BJ (cell line): ENCODE data around the gene WRAP53. TPM values are rescaled to one million over a fixed set of nuclear protein-coding genes. Genes with fewer than 3 reads are reported as not detected.

Source experiments
- CTCF ChIA-PET: fragments of 350-600 bp; formaldehyde crosslinking; extraction: SDS; loops from one replicate; lab custom pipeline; 2021; ENCODE audit warnings: antibody characterized with exemption, inconsistent platforms; lab: Yijun Ruan, JAX
- POLR2A ChIA-PET: fragments of 300-600 bp; sonication (Branson Sonifier 250); formaldehyde crosslinking; extraction: SDS; loops from one replicate; lab custom pipeline; 2021; ENCODE audit warnings: antibody characterized with exemption; lab: Charles Lee
- DNase-seq: peaks from one replicate; pipeline ENCODE4 v3.0.0-alpha.2; 2011; ENCODE audit warnings: low read depth
- H3K27me3 ChIP-seq: 2 replicates; pipeline ENCODE4 v1.6.0; 2011; ENCODE audit warnings: low read length; ENCODE audit not compliant: control insufficient read depth, insufficient read depth
- H3K36me3 ChIP-seq: 2 replicates; pipeline ENCODE4 v1.5.1; 2011; ENCODE audit warnings: low read length; ENCODE audit not compliant: control insufficient read depth, insufficient read depth
- H3K4me3 ChIP-seq: 2 replicates; pipeline ENCODE4 v1.5.1; 2011; ENCODE audit warnings: low read depth, mild to moderate bottlenecking, control low read depth, low read length
- CTCF ChIP-seq: IDR thresholded peaks from 2 replicates; pipeline ENCODE4 v1.5.1; 2011; ENCODE audit warnings: low read depth, mild to moderate bottlenecking, control low read depth, inconsistent platforms, low read length, moderate library complexity; ENCODE audit not compliant: insufficient read depth
- polyA plus RNA-seq: library from polyadenylated mRNA; depleted of rRNA; stranded (reverse); fragments of >200 nt; gene quantifications from 2 replicates; pipeline ENCODE4 v1.2.3, GENCODE V29; 2011

The WRAP53 gene
- polyA plus RNA-seq, 1 experiment: 7.9 TPM

GRCh38 chr17:7705269-7706255 lies 17.3 kb downstream of the WRAP53 start:
- Histone ChIP-seq H3K36me3 (peaks cover 4% of the 10 kb centered on the region; the same call in 1 of the 2 replicates), H3K27me3 (peaks cover 16% of the 10 kb centered on the region), H3K4me3 (peak overlapping the region; percentile 52)
- DNase-seq: no peak
- CTCF ChIA-PET: interaction anchor here (0.8 to 1.5 kb wide), 6 partner anchors 9 to 35 kb away, joined by 3 to 6 read pairs (median 3); partner anchors contain the start of gene WRAP53
- no peak for TF ChIP-seq CTCF
- POLR2A ChIA-PET: no interaction called here

- CTCF ChIA-PET: interaction anchor here (0.7 to 1.5 kb wide), 4 partner anchors 10 to 19 kb away, joined by 3 to 6 read pairs (median 3); partner anchors contain the start of genes TP53 and WRAP53
- DNase-seq: no peak
- Histone ChIP-seq H3K36me3 (peaks cover 4% of the 10 kb centered on the region; the same call in 1 of the 2 replicates), H3K27me3 (peaks cover 20% of the 10 kb centered on the region), H3K4me3 (no peak overlapping the region)
- POLR2A ChIA-PET: no interaction called here
- TF ChIP-seq CTCF: no peak
Observed at GRCh38 chr17:7706631-7707354, 18.5 kb downstream of the WRAP53 start.

GRCh38 chr17:7707446-7707845 lies 19.2 kb downstream of the WRAP53 start:
- Histone ChIP-seq H3K36me3 (peaks cover 2% of the 10 kb centered on the region; the same call in 1 of the 2 replicates), H3K27me3 (peaks cover 23% of the 10 kb centered on the region), H3K4me3 (no peak overlapping the region)
- TF ChIP-seq CTCF: no peak
- no peak for DNase-seq
- CTCF ChIA-PET: no interaction called here
- POLR2A ChIA-PET: no interaction called here

- H3K36me3 ChIP-seq: peaks cover under 1% of the 10 kb centered on the region; the same call in 1 of the 2 replicates
- peaks cover 26% of the 10 kb centered on the region for H3K27me3 ChIP-seq
- no peak for DNase-seq
- TF ChIP-seq CTCF: no peak
- ChIA-PET POLR2A (no interaction called here), CTCF (no interaction called here)
- H3K4me3 ChIP-seq: no peak overlapping the region
Observed at GRCh38 chr17:7707858-7708750, 19.8 kb downstream of the WRAP53 start.
